HepG2 (cell line): ENCODE measurements around the gene CCT7. TPM values are rescaled to one million over a fixed set of nuclear protein-coding genes. Genes with fewer than 3 reads are reported as not detected.
A peak's percentile ranks its signal among the peaks of the same experiment; 100 is the strongest.

Source experiments
- ATAC-seq: fragments of 200-7000 bp; cut with Tn5 transposase; 3 replicates; pipeline ENCODE4 v1.9.1; 2020; ENCODE audit warnings: mild to moderate bottlenecking, moderate library complexity
- BruUV-seq: library from RNA; stranded (reverse); fragments of 400-500 nt; replicated peaks from 2 replicates; lab custom pipeline; 2021; lab: Mats Ljungman, UMichigan
- CTCF ChIA-PET: fragments of 300-600 bp; formaldehyde crosslinking; extraction: SDS; loops from one replicate; lab custom pipeline; 2021; ENCODE audit warnings: low total read pairs, inconsistent platforms, low intra/inter-chr PET ratio; lab: Yijun Ruan, JAX
- POLR2A ChIA-PET: fragments of 350-600 bp; sonication (Branson Sonifier 250); formaldehyde crosslinking; loops from one replicate; lab custom pipeline; 2020; ENCODE audit warnings: antibody characterized with exemption, inconsistent platforms; lab: Yijun Ruan, JAX
- DNase-seq: peaks from one replicate; pipeline ENCODE4 v3.0.0-alpha.2; 2015; ENCODE audit warnings: low spot score
- FAIRE-seq: peaks from 3 replicates; lab custom pipeline; 2011; peaks lifted over from hg19 to GRCh38; lab: Jason Lieb, UNC
- H2AFZ ChIP-seq: one replicate; pipeline ENCODE4 v1.6.1; 2011; ENCODE audit warnings: low read length, inconsistent platforms
- H3K27ac ChIP-seq: fragments of 300-600 bp; 3 replicates; pipeline ENCODE4 v1.8.0; 2011; ENCODE audit warnings: mixed run types, mild to moderate bottlenecking, mixed read lengths, low read length, inconsistent platforms; ENCODE audit not compliant: insufficient read depth; ENCODE audit errors: extremely low read length
- H3K27me3 ChIP-seq, 2 experiments: fragments of 200-600 bp in 1 of 2; 2 replicates in 1 of 2; 3 replicates in 1 of 2; pipeline versions ENCODE4 v1.6.0 to v1.8.0; 2011; ENCODE audit warnings: low read length in 2 of 2, mild to moderate bottlenecking in 2 of 2, moderate library complexity in 2 of 2, inconsistent platforms in 1 of 2; ENCODE audit not compliant: insufficient read depth in 2 of 2, control insufficient read depth in 1 of 2
- H3K36me3 ChIP-seq, 2 experiments: fragments of 200-600 bp in 1 of 2; replicated peaks in 1 of 2; 2 replicates in 1 of 2; 3 replicates in 1 of 2; pipeline versions ENCODE4 v1.5.1 to v1.8.0; 2011; ENCODE audit warnings: low read length in 2 of 2, inconsistent platforms in 1 of 2; ENCODE audit not compliant: insufficient read depth in 2 of 2, control insufficient read depth in 1 of 2
- H3K4me1 ChIP-seq: 2 replicates; pipeline ENCODE4 v1.5.1; 2012; ENCODE audit warnings: low read length, inconsistent platforms; ENCODE audit not compliant: insufficient read depth
- H3K4me2 ChIP-seq: 2 replicates; pipeline ENCODE4 v1.6.0; 2011; ENCODE audit warnings: low read depth, low read length, inconsistent platforms
- H3K4me3 ChIP-seq, 3 experiments: fragments of 200-600 bp in 1 of 3; sonication (generic), shearing (Covaris generic) in 1 of 3; replicated peaks in 1 of 3; 2 replicates each; pipeline ENCODE4 v1.5.1; 2011 to 2016; ENCODE audit warnings: low read length in 3 of 3, inconsistent platforms in 2 of 3, low read depth in 2 of 3, mild to moderate bottlenecking in 2 of 3, control low read depth in 1 of 3, mixed read lengths in 1 of 3; ENCODE audit not compliant: insufficient read depth in 1 of 3
- H3K79me2 ChIP-seq: one replicate; pipeline ENCODE4 v1.6.1; 2011; ENCODE audit warnings: low read length, inconsistent platforms; ENCODE audit not compliant: insufficient read depth
- H3K9ac ChIP-seq: 2 replicates; pipeline ENCODE4 v1.6.0; 2011; ENCODE audit warnings: mild to moderate bottlenecking, low read depth, low read length, inconsistent platforms; ENCODE audit not compliant: insufficient read depth
- H3K9me3 ChIP-seq: 2 replicates; pipeline ENCODE4 v1.5.1; 2012; ENCODE audit warnings: mild to moderate bottlenecking, low read length
- H4K20me1 ChIP-seq: 2 replicates; pipeline ENCODE4 v1.6.0; 2011; ENCODE audit warnings: inconsistent platforms, mild to moderate bottlenecking, low read length, moderate library complexity; ENCODE audit not compliant: insufficient read depth
- AGO2 ChIP-seq: fragments of 200-400 bp; formaldehyde crosslinking; optimal IDR thresholded peaks from 2 replicates; pipeline ENCODE3; 2017; ENCODE audit warnings: mild to moderate bottlenecking, low read depth, low read length, moderate library complexity
- AHR ChIP-seq: IDR thresholded peaks from 2 replicates; pipeline ENCODE4 v1.6.1; 2018; ENCODE audit warnings: missing genetic modification reagents, missing compliant biosample characterization
- ATF7 ChIP-seq, 2 experiments: fragments of 450-650 bp in 1 of 2; sonication (generic) in 1 of 2; formaldehyde crosslinking in 1 of 2; IDR thresholded peaks; 2 replicates each; pipeline versions ENCODE4 v1.4.0 to v1.6.1; 2016 to 2020; ENCODE audit warnings: antibody characterized with exemption in 1 of 2, mild to moderate bottlenecking in 1 of 2, missing genetic modification reagents in 1 of 2
- CEBPB ChIP-seq: IDR thresholded peaks from 2 replicates; pipeline ENCODE4 v1.6.1; 2011; ENCODE audit warnings: low read depth, low read length, improper control_type of control experiment, borderline replicate concordance
- CEBPG ChIP-seq: IDR thresholded peaks from 2 replicates; pipeline ENCODE4 v1.6.1; 2016
- CENPX ChIP-seq: sonication (generic); formaldehyde crosslinking; IDR thresholded peaks from 2 replicates; pipeline ENCODE4 v1.9.0; 2021; ENCODE audit warnings: mild to moderate bottlenecking, missing genetic modification reagents, moderate library complexity
- MBNL3 ChIP-seq: fragments of 250-450 bp; sonication (Bioruptor Pico); conservative IDR thresholded peaks from 2 replicates; pipeline ENCODE4 v1.8.0; 2022; ENCODE audit warnings: mild to moderate bottlenecking, inconsistent platforms
- PATZ1 ChIP-seq: sonication (generic); formaldehyde crosslinking; IDR thresholded peaks from 2 replicates; pipeline ENCODE4 v1.4.0; 2020; ENCODE audit warnings: missing genetic modification reagents
- ZKSCAN1 ChIP-seq: fragments of 150-350 bp; IDR thresholded peaks from 2 replicates; pipeline ENCODE4 v1.6.1; 2014; ENCODE audit warnings: low read length
- ZNF414 ChIP-seq: sonication (generic); formaldehyde crosslinking; IDR thresholded peaks from 2 replicates; pipeline ENCODE4 v1.5.0; 2020; ENCODE audit warnings: missing genetic modification reagents
- WGBS: methylation state at CpG from one replicate; pipeline ENCODE4 v1.1.6; 2017; ENCODE audit warnings: low lambda C conversion rate; 5-methylcytosine and 5-hydroxymethylcytosine counted together
- in situ Hi-C: cut with HindIII; loops from 2 replicates; pipeline ENCODE4 v1.10.0; 2017; ENCODE audit warnings: low pct_unique_long_range_greater_than_20kb; ENCODE audit not compliant: extremely low pct_ligation_motif_present
- intact Hi-C: fragments of 100-400 bp; cut with micrococcal nuclease; formaldehyde crosslinking; loops from one replicate; pipeline ENCODE4 v1.10.0; 2022; ENCODE audit not compliant: unreplicated experiment
- polyA plus RNA-seq, 8 experiments: library from polyadenylated mRNA; depleted of rRNA in 3 of 8; stranded (reverse) in 7 of 8; unstranded in 1 of 8; fragments of >200 nt; fragmentation: Illumina TruSeq in 4 of 8; extraction: Trizol in 4 of 8; gene quantifications; 2 replicates each; pipeline versions ENCODE4 v1.2.1 to v1.2.3, GENCODE V29; 2011 to 2016; ENCODE audit warnings: low read depth in 4 of 8, missing spikeins in 1 of 8, mixed read lengths in 1 of 8; ENCODE audit not compliant: insufficient read depth in 1 of 8
- total RNA-seq, 5 experiments: library from RNA; depleted of rRNA; stranded (reverse); fragments of >200 nt; fragmentation: Illumina TruSeq; extraction: Trizol; gene quantifications; 2 replicates each; pipeline ENCODE4 v1.2.3, GENCODE V29; 2016; ENCODE audit warnings: low read depth in 1 of 5

CCT7 gene
- total and polyA plus RNA-seq, 2 of the 13 experiments (the other 11 are each of a cell fraction or from before 2014, with no cell fraction given): 347 to 517 TPM

GRCh38 chr2:73264332-73264606, 30.2 kb downstream of the CCT7 start:
- FAIRE-seq (no peak), DNase-seq (no peak), ATAC-seq (no peak)
- H3K4me3 ChIP-seq: no peak overlapping the region
- H3K9me3 ChIP-seq: no peaks in the 10 kb centered on the region
- H3K36me3 ChIP-seq: peaks cover 2 to 5% of the 10 kb centered on the region in 2 experiments; a peak in 4 of 5 replicates
- intact Hi-C loops (loop anchor here (5.0 kb wide), 2 partner anchors 87 to 102 kb away; no protein-coding TSS in a partner anchor), in situ Hi-C loops (no loop called here)
- peak overlapping the region; percentile 70 for H3K27ac ChIP-seq
- POLR2A ChIA-PET: no interaction called here
- no peak overlapping the region for H3K9ac ChIP-seq
- 89% methylated on average over 15 of the region's 15 CpGs for WGBS
- H2AFZ ChIP-seq: no peak overlapping the region
- no peaks in the 10 kb centered on the region for H4K20me1 ChIP-seq
- CTCF ChIA-PET: no interaction called here
- peaks cover 51% of the 10 kb centered on the region for H3K4me1 ChIP-seq
- no TSS peak for BruUV-seq
- TF ChIP-seq MBNL3 (CRISPR knock-in tag): no peak
- peak; percentile 46 for TF ChIP-seq ATF7 (IDR thresholded peaks at IDR 0.05)
- TF ChIP-seq ATF7 (CRISPR knock-in tag; IDR thresholded peaks at IDR 0.05): no peak
- peak; percentile 13 for TF ChIP-seq AGO2
- no peak for TF ChIP-seq AHR (CRISPR knock-in tag)
- no peaks in the 10 kb centered on the region for H3K79me2 ChIP-seq
- no peak overlapping the region for H3K4me2 ChIP-seq
- no peaks in the 10 kb centered on the region for H3K27me3 ChIP-seq

GRCh38 chr2:73264783-73265182, 30.7 kb downstream of the CCT7 start:
- in situ Hi-C loops (no loop called here), intact Hi-C loops (loop anchor here (5.0 kb wide), 2 partner anchors 87 to 102 kb away; no protein-coding TSS in a partner anchor)
- H3K9ac ChIP-seq: no peak overlapping the region
- ChIA-PET CTCF (no interaction called here), POLR2A (no interaction called here)
- H3K79me2 ChIP-seq: no peaks in the 10 kb centered on the region
- ATAC-seq: no peak
- no peaks in the 10 kb centered on the region for H3K27me3 ChIP-seq
- DNase-seq: no peak
- FAIRE-seq: no peak
- peaks cover 0 to 5% of the 10 kb centered on the region in 2 experiments; a peak in 4 of 5 replicates for H3K36me3 ChIP-seq
- BruUV-seq: no TSS peak
- no peaks in the 10 kb centered on the region for H4K20me1 ChIP-seq
- H2AFZ ChIP-seq: no peak overlapping the region
- WGBS: 92% methylated on average over 4 of the region's 4 CpGs
- H3K4me1 ChIP-seq: peaks cover 50% of the 10 kb centered on the region
- no peak overlapping the region for H3K27ac ChIP-seq
- H3K9me3 ChIP-seq: no peaks in the 10 kb centered on the region
- no peak overlapping the region for H3K4me3 ChIP-seq
- no peak overlapping the region for H3K4me2 ChIP-seq
- TF ChIP-seq PATZ1 (CRISPR knock-in tag) (peak; percentile 40; the same call in 1 of the 2 replicates), CEBPG (CRISPR knock-in tag) (peak; percentile 33; the same call in 1 of the 2 replicates), CEBPB (peak; percentile 71; the same call in 1 of the 2 replicates), ZNF414 (CRISPR knock-in tag) (no peak), ZKSCAN1 (no peak), CENPX (CRISPR knock-in tag) (no peak)
